H9 (cell line): Measurements from ENCODE around the gene SMYD4. TPM values are rescaled to one million over a fixed set of nuclear protein-coding genes. Genes with fewer than 3 reads are reported as not detected.

ENCODE experiments used
- DNase-seq: peaks from one replicate; pipeline ENCODE4 v3.0.0-alpha.2; 2017
- H2AFZ ChIP-seq: one replicate; pipeline ENCODE4 v1.6.1; 2013; ENCODE audit warnings: mild to moderate bottlenecking, low read length, control low read depth, moderate library complexity
- H2AK5ac ChIP-seq: 2 replicates; pipeline ENCODE4 v1.6.1; 2013; ENCODE audit warnings: low read length, control low read depth, mixed read lengths; ENCODE audit not compliant: insufficient read length
- H2BK120ac ChIP-seq: one replicate; pipeline ENCODE4 v1.6.1; 2013; ENCODE audit warnings: low read depth, mild to moderate bottlenecking, low read length, control low read depth, inconsistent platforms; ENCODE audit not compliant: poor library complexity, severe bottlenecking
- H2BK12ac ChIP-seq: 2 replicates; pipeline ENCODE4 v1.6.1; 2013; ENCODE audit warnings: low read length, control low read depth, mixed read lengths, low read depth; ENCODE audit not compliant: insufficient read length
- H2BK15ac ChIP-seq: 2 replicates; pipeline ENCODE4 v1.6.1; 2013; ENCODE audit warnings: low read depth, low read length, control low read depth
- H2BK20ac ChIP-seq: one replicate; pipeline ENCODE4 v1.6.1; 2013; ENCODE audit warnings: low read depth, mild to moderate bottlenecking, low read length, control low read depth, inconsistent platforms; ENCODE audit not compliant: poor library complexity, severe bottlenecking
- H2BK5ac ChIP-seq: 2 replicates; pipeline ENCODE4 v1.6.1; 2013; ENCODE audit warnings: low read length, control low read depth, mixed read lengths; ENCODE audit not compliant: insufficient read length
- H3K14ac ChIP-seq: 2 replicates; pipeline ENCODE4 v1.6.1; 2013; ENCODE audit warnings: low read length, control low read depth; ENCODE audit not compliant: insufficient read depth
- H3K18ac ChIP-seq: 2 replicates; pipeline ENCODE4 v1.6.1; 2013; ENCODE audit warnings: low read depth, mild to moderate bottlenecking, mixed read lengths, low read length, control low read depth; ENCODE audit not compliant: insufficient read length
- H3K23ac ChIP-seq: 2 replicates; pipeline ENCODE4 v1.6.1; 2013; ENCODE audit warnings: low read length, control low read depth, mixed read lengths, low read depth; ENCODE audit not compliant: insufficient read length
- H3K23me2 ChIP-seq: 2 replicates; pipeline ENCODE4 v1.6.1; 2013; ENCODE audit warnings: low read depth, mild to moderate bottlenecking, mixed read lengths, low read length, control low read depth; ENCODE audit not compliant: insufficient read length, poor library complexity, severe bottlenecking
- H3K27ac ChIP-seq: 2 replicates; pipeline ENCODE4 v1.5.1; 2013; ENCODE audit warnings: low read length, control low read depth, mixed read lengths, low read depth; ENCODE audit not compliant: insufficient read length
- H3K27me3 ChIP-seq: 2 replicates; pipeline ENCODE4 v1.6.1; 2013; ENCODE audit warnings: low read length, control low read depth, inconsistent platforms; ENCODE audit not compliant: insufficient read depth
- H3K4ac ChIP-seq: 2 replicates; pipeline ENCODE4 v1.6.1; 2013; ENCODE audit warnings: low read depth, mild to moderate bottlenecking, control low read depth, inconsistent platforms, low read length, moderate library complexity
- H3K4me1 ChIP-seq: 2 replicates; pipeline ENCODE4 v1.6.1; 2013; ENCODE audit warnings: low read length, control low read depth, inconsistent platforms; ENCODE audit not compliant: insufficient read depth
- H3K4me2 ChIP-seq: 2 replicates; pipeline ENCODE4 v1.6.1; 2013; ENCODE audit warnings: low read length, control low read depth, mixed read lengths; ENCODE audit not compliant: insufficient read length, insufficient read depth
- H3K56ac ChIP-seq: 2 replicates; pipeline ENCODE4 v1.6.1; 2013; ENCODE audit warnings: low read depth, mild to moderate bottlenecking, mixed read lengths, low read length, control low read depth; ENCODE audit not compliant: insufficient read length
- H3K79me1 ChIP-seq: 2 replicates; pipeline ENCODE4 v1.6.1; 2013; ENCODE audit warnings: low read depth, mild to moderate bottlenecking, moderate library complexity, low read length, control low read depth, inconsistent platforms; ENCODE audit not compliant: insufficient read depth, poor library complexity, severe bottlenecking
- H3K79me2 ChIP-seq: 2 replicates; pipeline ENCODE4 v1.6.1; 2013; ENCODE audit warnings: low read length, control low read depth, inconsistent platforms; ENCODE audit not compliant: insufficient read depth
- H3K9ac ChIP-seq: 2 replicates; pipeline ENCODE4 v1.6.1; 2013; ENCODE audit warnings: low read length, control low read depth, mixed read lengths; ENCODE audit not compliant: insufficient read length; ENCODE audit errors: extremely low read depth
- H3K9me3 ChIP-seq: one replicate; pipeline ENCODE4 v1.6.1; 2013; ENCODE audit warnings: low read depth, low read length, inconsistent platforms; ENCODE audit not compliant: control insufficient read depth
- H3T11ph ChIP-seq: one replicate; pipeline ENCODE4 v1.6.1; 2013; ENCODE audit warnings: mild to moderate bottlenecking, low read length, control low read depth, inconsistent platforms
- H4K20me1 ChIP-seq: one replicate; pipeline ENCODE4 v1.6.1; 2013; ENCODE audit not compliant: control insufficient read depth, insufficient read length, insufficient read depth
- H4K5ac ChIP-seq: 2 replicates; pipeline ENCODE4 v1.6.1; 2013; ENCODE audit warnings: low read depth, mild to moderate bottlenecking, mixed read lengths, low read length, control low read depth; ENCODE audit not compliant: insufficient read length
- H4K8ac ChIP-seq: replicated peaks from 2 replicates; pipeline ENCODE4 v1.6.1; 2013; ENCODE audit warnings: low read length, control low read depth, mixed read lengths, low read depth; ENCODE audit not compliant: insufficient read length
- H4K91ac ChIP-seq: 2 replicates; pipeline ENCODE4 v1.6.1; 2013; ENCODE audit warnings: low read depth, mild to moderate bottlenecking, moderate library complexity, mixed read lengths, low read length, control low read depth; ENCODE audit not compliant: insufficient read length
- H3K27ac Mint-ChIP-seq, 3 experiments: 2 replicates in 2 of 3; 3 replicates in 1 of 3; pipeline ENCODE4 v1.8.0; 2020 to 2021; ENCODE audit warnings: mixed read lengths in 3 of 3, mild to moderate bottlenecking in 1 of 3, moderate library complexity in 1 of 3
- H3K27me3 Mint-ChIP-seq: 2 replicates; pipeline ENCODE4 v1.8.0; 2021; ENCODE audit warnings: low read depth, mild to moderate bottlenecking, moderate library complexity, mixed read lengths
- H3K36me3 Mint-ChIP-seq, 3 experiments: 2 replicates in 2 of 3; 3 replicates in 1 of 3; pipeline ENCODE4 v1.8.0; 2020 to 2021; ENCODE audit warnings: low read depth in 3 of 3, mixed read lengths in 3 of 3; ENCODE audit not compliant: insufficient read depth in 1 of 3
- H3K4me1 Mint-ChIP-seq, 2 experiments: 2 replicates each; pipeline ENCODE4 v1.8.0; 2020; ENCODE audit warnings: mixed read lengths in 2 of 2
- H3K4me3 Mint-ChIP-seq, 2 experiments: 2 replicates in 1 of 2; 3 replicates in 1 of 2; pipeline ENCODE4 v1.8.0; 2020 to 2021; ENCODE audit warnings: mild to moderate bottlenecking in 2 of 2, mixed read lengths in 2 of 2, moderate library complexity in 1 of 2
- H3K9me3 Mint-ChIP-seq, 2 experiments: 2 replicates in 1 of 2; 3 replicates in 1 of 2; pipeline ENCODE4 v1.8.0; 2020; ENCODE audit warnings: mild to moderate bottlenecking in 2 of 2, mixed read lengths in 2 of 2, moderate library complexity in 1 of 2
- CTCF ChIP-seq: fragments of 200-600 bp; sonication (generic); conservative IDR thresholded peaks from 3 replicates; pipeline ENCODE4 v1.8.0; 2021; ENCODE audit warnings: antibody characterized with exemption, mild to moderate bottlenecking
- WGBS: extraction: QIAGEN DNeasy Blood & Tissue Kit; methylation state at CpG from one replicate; pipeline ENCODE4 v1.1.7; 2013; ENCODE audit warnings: missing lambda C conversion rate, low lambda C conversion rate, mixed read lengths; ENCODE audit not compliant: insufficient read length; ENCODE audit errors: extremely low coverage; 5-methylcytosine and 5-hydroxymethylcytosine counted together
- total RNA-seq: library from RNA; stranded (reverse); gene quantifications from 2 replicates; pipeline ENCODE4 v1.2.1, GENCODE V29; 2021

SMYD4 gene
- total RNA-seq, 1 experiment from 2014 or later, result 28.8 TPM

- Histone ChIP-seq H4K91ac (no peak overlapping the region), H2BK20ac (no peak overlapping the region), H2BK120ac (no peak overlapping the region), H3T11ph (no peak overlapping the region), H2BK15ac (no peak overlapping the region), H3K79me2 (no peaks in the 10 kb centered on the region), H2BK5ac (no peak overlapping the region), H3K23ac (no peak overlapping the region), H3K9me3 (no peaks in the 10 kb centered on the region), H4K20me1 (no peaks in the 10 kb centered on the region), H4K5ac (no peak overlapping the region), H2AK5ac (no peak overlapping the region), H3K27ac (no peak overlapping the region), H3K14ac (no peak overlapping the region), H4K8ac (no peak overlapping the region), H3K4me1 (no peaks in the 10 kb centered on the region), H3K4ac (no peak overlapping the region), H3K23me2 (no peaks in the 10 kb centered on the region), H3K9ac (no peak overlapping the region), H3K18ac (no peak overlapping the region), H3K4me2 (no peak overlapping the region), H2AFZ (no peak overlapping the region), H2BK12ac (no peak overlapping the region), H3K79me1 (no peaks in the 10 kb centered on the region), H3K56ac (no peak overlapping the region), H3K27me3 (no peaks in the 10 kb centered on the region)
- Mint-ChIP-seq H3K27ac (no peak overlapping the region), H3K9me3 (no peaks in the 10 kb centered on the region), H3K4me1 (no peaks in the 10 kb centered on the region; a peak in 1 of 4 replicates), H3K4me3 (no peak overlapping the region), H3K36me3 (peaks cover 27 to 77% (median 75%) of the 10 kb centered on the region in 3 experiments; a peak in 6 of 7 replicates), H3K27me3 (no peaks in the 10 kb centered on the region; the same call in 1 of the 2 replicates)
- TF ChIP-seq CTCF, result no peak
- DNase-seq, result no peak
- no CpG with 5 or more reads among the region's 8 CpGs for WGBS
Measured at GRCh38 chr17:1779571-1780131, 50.1 kb downstream of the SMYD4 start.
